Psoas muscle (tissue), 8 donors: ENCODE measurements around the gene RASEF. TPM values are rescaled to one million over a fixed set of nuclear protein-coding genes. Genes with fewer than 3 reads are reported as not detected.

Source experiments
- ATAC-seq, 4 donors: fragments of 200-7000 bp; cut with Tn5 transposase; one replicate each; pipeline ENCODE4 v1.9.1; 2020; ENCODE audit warnings: moderate library complexity in 3 of 4, mild to moderate bottlenecking in 2 of 4
- DNase-seq, 2 donors: peaks; one replicate each; pipeline ENCODE4 v3.0.0-alpha.2; 2020
- H3K27ac ChIP-seq: fragments of 200-600 bp; one replicate; pipeline ENCODE4 v1.8.0; 2022
- H3K27me3 ChIP-seq, 3 donors: fragments of 200-600 bp in 1 of 3; one replicate each; pipeline versions ENCODE4 v1.6.1 to v1.8.0; 2013 to 2022; ENCODE audit warnings: low read length in 2 of 3, mild to moderate bottlenecking in 2 of 3, moderate library complexity in 1 of 3; ENCODE audit not compliant: insufficient read depth in 3 of 3
- H3K36me3 ChIP-seq, 2 donors: fragments of 200-600 bp in 1 of 2; one replicate each; pipeline versions ENCODE4 v1.6.1 to v1.8.0; 2013 to 2022; ENCODE audit warnings: low read depth in 1 of 2, mild to moderate bottlenecking in 1 of 2, moderate library complexity in 1 of 2; ENCODE audit not compliant: insufficient read depth in 1 of 2
- H3K4me1 ChIP-seq: fragments of 200-600 bp; one replicate; pipeline ENCODE4 v1.8.0; 2022
- H3K4me3 ChIP-seq: fragments of 200-600 bp; one replicate; pipeline ENCODE4 v1.8.0; 2022; ENCODE audit warnings: mild to moderate bottlenecking
- H3K9me3 ChIP-seq: fragments of 200-600 bp; one replicate; pipeline ENCODE4 v1.8.0; 2022
- CTCF ChIP-seq: fragments of 200-600 bp; IDR thresholded peaks from one replicate; pipeline ENCODE4 v1.8.0; 2022; ENCODE audit warnings: antibody characterized with exemption
- WGBS, 3 donors: extraction: QIAGEN DNeasy Blood & Tissue Kit; methylation state at CpG; one replicate each; pipeline versions ENCODE4 v1.1.6 to v1.1.7; 2013; 5-methylcytosine and 5-hydroxymethylcytosine counted together
- intact Hi-C, 2 donors: fragments of 100-400 bp; cut with DNase I; formaldehyde crosslinking; loops; one replicate each; pipeline versions ENCODE4 v1.11.0 to v1.14.2; 2022
- polyA plus RNA-seq, 3 donors: library from polyadenylated mRNA; stranded (reverse); fragments of 200-250 nt; gene quantifications; one replicate each; pipeline ENCODE4 v1.2.3, GENCODE V29; 2013
- total RNA-seq, 4 donors: library from RNA; stranded (reverse); fragmentation: NEBNext Ultra II Directional in 2 of 4; extraction: Animal tissue kit (Norgen Biotek cat#: 25700) in 2 of 4; gene quantifications; one replicate each; pipeline versions ENCODE4 v1.2.1 to v1.2.4, GENCODE V29; 2021 to 2023
- donor health status: healthy with polysubstance abuse.
- donor health status: DM: no; HTN: no; CAD: no; lungs with moderate emphysema.
- donor health status: Bipolar disorder and iron deficiency.
- donor health status: healthy.
- donor health status: DM: yes; HTN: yes; CAD: no.
- donor health status: DM: no; HTN: no; CAD: no.
- donor health status: DM: no; HTN: no; CAD: no.
- donor health status: DM: yes; HTN: yes; CAD: no.

RASEF gene
- total and polyA plus RNA-seq, 7 donors, result 0.01 to 0.11 (median 0.06) TPM; not detected in 1

DNA sequence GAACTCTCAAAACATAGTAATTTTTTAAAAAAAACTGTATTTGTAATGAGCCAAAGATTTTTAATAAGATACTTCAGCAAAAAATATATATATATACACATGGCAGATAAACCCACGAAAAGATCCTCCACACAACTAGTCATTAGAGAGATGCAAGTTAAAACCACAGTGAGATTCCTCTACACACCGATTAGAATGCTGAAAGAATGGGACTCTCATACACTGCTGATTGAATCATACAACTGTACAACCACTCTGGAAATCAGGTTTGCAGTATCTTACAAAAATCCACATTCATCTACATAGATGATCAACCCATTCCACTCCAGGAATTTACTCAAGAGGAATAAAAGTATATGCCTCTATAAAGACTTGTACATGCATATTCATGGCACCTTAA is 43.7 kb downstream of the RASEF start:
- Histone ChIP-seq H3K27me3 (no peaks in the 10 kb centered on the region), H3K27ac (no peak overlapping the region), H3K4me1 (no peaks in the 10 kb centered on the region), H3K36me3 (no peaks in the 10 kb centered on the region), H3K9me3 (no peaks in the 10 kb centered on the region), H3K4me3 (no peak overlapping the region)
- TF ChIP-seq CTCF, result no peak
- DNase-seq (no peak), ATAC-seq (no peak)
- intact Hi-C loops, result no loop called here
- WGBS, 3 donors, result 88 to 92% (median 89%) methylated on average over 2 of the region's 2 CpGs

DNA sequence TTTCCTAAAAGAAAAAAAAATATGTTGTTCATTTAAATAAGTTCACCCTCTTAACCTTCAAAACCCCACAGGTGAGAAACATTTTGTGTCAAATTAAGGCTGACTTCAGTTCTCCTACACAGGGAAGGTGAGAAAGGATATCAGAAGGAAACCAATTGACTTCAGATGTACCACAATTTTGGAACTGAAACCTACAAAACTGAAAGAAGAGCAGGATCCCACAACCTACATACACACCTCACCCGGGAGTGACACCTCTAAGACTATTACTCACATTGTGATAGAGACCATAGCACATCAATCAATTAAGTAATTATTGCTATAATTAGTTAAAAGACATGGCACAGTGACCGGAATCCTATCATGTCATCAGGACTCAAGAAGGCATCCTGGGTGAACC is 47.0 kb downstream of the RASEF start:
- no peak for ATAC-seq
- no peak overlapping the region for H3K4me3 ChIP-seq
- 92 to 94% (median 92%) methylated on average over 2 of the region's 2 CpGs for WGBS, 3 donors
- no peak for TF ChIP-seq CTCF
- H3K27me3 ChIP-seq, result no peaks in the 10 kb centered on the region
- no peak for DNase-seq
- no peaks in the 10 kb centered on the region for H3K9me3 ChIP-seq
- intact Hi-C loops, result no loop called here
- no peaks in the 10 kb centered on the region for H3K4me1 ChIP-seq
- no peak overlapping the region for H3K27ac ChIP-seq
- no peaks in the 10 kb centered on the region for H3K36me3 ChIP-seq

- Histone ChIP-seq H3K27ac (no peak overlapping the region), H3K27me3 (no peaks in the 10 kb centered on the region), H3K9me3 (no peaks in the 10 kb centered on the region), H3K36me3 (no peaks in the 10 kb centered on the region), H3K4me1 (no peaks in the 10 kb centered on the region), H3K4me3 (no peak overlapping the region)
- no peak for ATAC-seq
- WGBS, 3 donors, result 84 to 93% (median 86%) methylated on average over 3 of the region's 3 CpGs
- intact Hi-C loops, result no loop called here
- no peak for DNase-seq
- TF ChIP-seq CTCF, result no peak
These were observed 48.9 kb downstream of the RASEF start for GRCh38 chr9:83013867-83014605.

DNA sequence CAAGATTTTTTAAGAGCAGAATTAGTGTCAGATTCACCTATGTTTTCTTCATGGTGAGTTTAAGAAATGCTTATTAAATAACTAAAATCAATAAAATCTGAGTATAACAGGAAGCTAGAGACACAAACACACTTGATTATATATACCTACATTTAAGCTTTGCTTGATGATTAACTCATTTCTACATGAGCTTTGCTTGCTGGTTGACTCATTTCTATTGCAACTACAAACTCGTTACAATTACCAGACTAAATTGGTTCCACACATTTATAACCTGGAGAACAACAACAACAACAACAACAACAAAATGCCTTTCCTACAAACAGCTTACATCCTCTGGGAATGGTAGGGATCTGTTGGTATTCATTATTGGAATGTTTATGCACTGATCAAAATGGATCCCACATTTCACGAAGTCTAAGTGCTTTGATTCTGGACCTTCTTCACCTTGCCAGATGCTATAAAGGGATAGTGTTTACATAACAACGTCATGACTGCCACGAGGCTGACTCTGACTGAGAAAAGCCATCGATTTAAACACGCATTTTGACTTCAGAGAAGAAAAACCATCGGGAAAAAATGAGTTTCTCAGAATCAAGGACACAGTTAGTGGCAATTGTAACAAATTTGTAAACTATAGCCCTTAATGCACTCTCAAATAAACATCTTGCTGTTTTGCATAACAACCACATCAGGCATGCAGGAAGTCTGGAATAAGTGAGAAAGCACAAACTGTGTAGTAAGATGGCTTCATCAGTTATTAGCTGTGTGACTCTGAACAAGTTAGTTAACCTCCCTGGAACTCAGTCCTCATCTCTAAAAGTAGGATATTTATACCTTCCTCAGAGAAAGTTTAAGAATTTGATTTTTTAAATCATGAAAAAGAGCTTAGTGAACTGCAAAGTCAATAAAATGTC is 49.8 kb downstream of the RASEF start:
- WGBS, 3 donors, result 29 to 37% (median 35%) methylated on average over 7 of the region's 7 CpGs
- no peaks in the 10 kb centered on the region for H3K27me3 ChIP-seq
- ATAC-seq (no peak), DNase-seq (no peak)
- H3K4me3 ChIP-seq, result no peak overlapping the region
- H3K4me1 ChIP-seq, result no peaks in the 10 kb centered on the region
- TF ChIP-seq CTCF, result no peak
- no peaks in the 10 kb centered on the region for H3K9me3 ChIP-seq
- intact Hi-C loops, result no loop called here
- H3K27ac ChIP-seq, result no peak overlapping the region
- no peaks in the 10 kb centered on the region for H3K36me3 ChIP-seq
